ENCODE results near the gene SLC6A20. TPM values are rescaled to one million over a fixed set of nuclear protein-coding genes. Genes with fewer than 3 reads are reported as not detected.

SLC6A20 gene
- total RNA-seq, 1 donor from 2014 or later: 1.5 TPM

DNA sequence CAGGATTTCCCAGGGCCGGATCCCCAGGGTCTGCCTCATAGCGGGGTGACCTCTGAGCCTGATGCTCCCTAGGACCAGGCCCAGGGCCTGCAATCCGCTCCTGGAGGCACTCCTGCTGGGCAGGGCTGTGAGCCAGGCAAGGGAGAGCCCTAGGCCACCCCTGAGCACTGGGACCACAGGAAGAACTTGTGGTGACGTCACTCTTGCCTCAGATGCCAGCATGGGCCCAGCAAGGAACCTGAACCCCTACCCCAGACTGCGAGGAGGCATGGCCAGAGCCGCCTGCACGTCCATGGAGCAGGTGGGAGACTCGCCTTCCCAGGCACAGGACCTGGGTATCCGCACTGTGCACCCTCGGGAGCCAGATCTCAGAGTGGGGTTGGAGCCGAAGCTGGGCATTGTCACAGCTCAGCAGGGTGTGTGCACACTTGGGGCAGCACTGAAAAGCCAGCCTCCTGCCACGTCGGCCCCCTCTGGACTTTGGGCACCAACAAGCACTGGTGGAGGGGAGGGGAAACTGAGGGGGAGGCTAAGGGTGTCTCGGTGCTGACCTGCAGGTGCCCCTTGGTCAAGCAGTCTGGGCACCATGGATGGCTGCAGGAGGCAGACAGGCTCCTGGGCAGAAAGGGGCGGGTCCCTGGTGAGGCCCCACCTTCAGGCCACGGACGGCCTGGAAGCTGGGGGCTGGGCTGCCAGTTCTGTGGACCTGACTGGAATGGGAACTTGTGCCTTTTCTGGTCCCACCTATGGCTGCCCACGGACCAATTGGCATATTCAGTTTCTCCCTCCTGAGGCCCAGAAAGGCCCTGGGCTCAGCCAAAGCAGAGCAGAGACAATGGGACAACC, 49.3 kb downstream of the SLC6A20 start:
- TF ChIP-seq, protein P1, sequence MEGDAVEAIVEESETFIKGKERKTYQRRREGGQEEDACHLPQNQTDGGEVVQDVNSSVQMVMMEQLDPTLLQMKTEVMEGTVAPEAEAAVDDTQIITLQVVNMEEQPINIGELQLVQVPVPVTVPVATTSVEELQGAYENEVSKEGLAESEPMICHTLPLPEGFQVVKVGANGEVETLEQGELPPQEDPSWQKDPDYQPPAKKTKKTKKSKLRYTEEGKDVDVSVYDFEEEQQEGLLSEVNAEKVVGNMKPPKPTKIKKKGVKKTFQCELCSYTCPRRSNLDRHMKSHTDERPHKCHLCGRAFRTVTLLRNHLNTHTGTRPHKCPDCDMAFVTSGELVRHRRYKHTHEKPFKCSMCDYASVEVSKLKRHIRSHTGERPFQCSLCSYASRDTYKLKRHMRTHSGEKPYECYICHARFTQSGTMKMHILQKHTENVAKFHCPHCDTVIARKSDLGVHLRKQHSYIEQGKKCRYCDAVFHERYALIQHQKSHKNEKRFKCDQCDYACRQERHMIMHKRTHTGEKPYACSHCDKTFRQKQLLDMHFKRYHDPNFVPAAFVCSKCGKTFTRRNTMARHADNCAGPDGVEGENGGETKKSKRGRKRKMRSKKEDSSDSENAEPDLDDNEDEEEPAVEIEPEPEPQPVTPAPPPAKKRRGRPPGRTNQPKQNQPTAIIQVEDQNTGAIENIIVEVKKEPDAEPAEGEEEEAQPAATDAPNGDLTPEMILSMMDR (conservative IDR thresholded peaks at IDR 0.05): no peak
- H3K27ac Mint-ChIP-seq: no peak overlapping the region
- no peaks in the 10 kb centered on the region for H3K4me1 Mint-ChIP-seq (ENCODE audit: unreplicated experiment)
- H3K27me3 Mint-ChIP-seq: no peaks in the 10 kb centered on the region
- H3K4me3 Mint-ChIP-seq: no peak overlapping the region
- no peaks in the 10 kb centered on the region for H3K9me3 Mint-ChIP-seq
- H3K36me3 Mint-ChIP-seq: peaks cover 3% of the 10 kb centered on the region
- DNase-seq (ENCODE audit: extremely low spot score, unreplicated experiment): no peak

DNA sequence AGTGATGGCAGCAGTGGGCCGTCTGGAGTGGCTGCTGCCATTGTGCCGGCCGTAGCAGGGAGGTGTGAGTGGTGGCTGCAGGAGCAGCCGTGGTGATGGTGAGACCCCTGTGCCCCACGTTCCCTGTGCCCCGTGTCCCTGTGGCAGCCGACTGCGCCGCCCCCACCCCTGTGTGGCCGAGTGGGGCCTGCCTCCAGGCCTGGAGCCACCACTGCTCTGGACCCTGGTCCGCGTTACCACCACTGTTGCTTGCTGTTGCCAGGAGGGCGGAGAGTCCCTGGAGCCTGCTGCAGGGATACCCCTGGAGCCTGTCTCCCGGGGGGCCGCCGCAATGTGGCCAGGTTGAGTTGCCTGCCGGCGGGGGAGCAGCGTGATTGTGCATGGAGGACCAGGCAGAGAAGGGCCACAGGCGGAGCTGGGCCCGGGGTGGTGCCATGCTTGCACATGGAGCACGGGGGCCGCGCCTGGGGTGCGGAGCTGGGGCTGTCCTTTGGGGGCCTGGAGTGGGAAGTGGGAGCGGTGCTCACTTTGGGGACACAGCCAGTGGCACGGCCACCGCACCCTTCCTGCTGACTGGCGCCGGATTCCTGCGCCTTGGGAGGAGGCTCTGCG, 50.1 kb downstream of the SLC6A20 start:
- no peak overlapping the region for H3K27ac Mint-ChIP-seq
- no peak for DNase-seq (ENCODE audit: extremely low spot score, unreplicated experiment)
- peaks cover 6% of the 10 kb centered on the region for H3K36me3 Mint-ChIP-seq
- no peaks in the 10 kb centered on the region for H3K27me3 Mint-ChIP-seq
- no peaks in the 10 kb centered on the region for H3K4me1 Mint-ChIP-seq (ENCODE audit: unreplicated experiment)
- no peaks in the 10 kb centered on the region for H3K9me3 Mint-ChIP-seq
- no peak overlapping the region for H3K4me3 Mint-ChIP-seq
- TF ChIP-seq, protein P1 (conservative IDR thresholded peaks at IDR 0.05): no peak

DNA sequence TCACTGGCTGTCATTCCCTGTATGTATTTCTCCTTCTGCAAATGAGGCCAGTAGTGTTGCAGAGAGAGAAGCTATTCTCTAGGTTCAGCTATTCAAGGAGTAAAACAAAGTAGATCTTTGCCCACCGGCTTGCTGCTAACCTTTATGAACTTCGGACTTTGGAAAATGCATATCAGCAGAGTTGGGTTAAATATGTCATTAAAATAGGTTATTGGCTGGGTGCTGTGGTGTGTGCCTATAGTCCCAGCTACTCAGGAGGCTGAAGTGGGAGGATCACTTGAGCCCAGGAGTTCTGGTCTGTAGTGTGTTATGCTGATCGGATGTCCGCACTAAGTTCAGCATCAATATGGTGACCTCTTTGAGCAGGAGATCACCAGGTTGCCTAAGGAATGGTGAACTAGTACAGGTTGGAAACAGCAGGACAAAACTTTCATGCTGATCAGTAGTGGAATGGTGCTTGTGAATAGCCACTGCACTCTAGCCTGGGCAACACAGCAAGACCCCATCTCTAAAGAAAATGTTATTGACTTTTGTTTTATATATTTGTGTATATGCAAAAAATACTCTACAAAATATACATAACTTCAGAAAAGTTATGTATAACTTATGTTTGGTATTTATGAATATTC, 53.8 kb downstream of the SLC6A20 start:
- Mint-ChIP-seq H3K36me3 (peaks cover 25% of the 10 kb centered on the region), H3K4me1 (ENCODE audit: unreplicated experiment) (no peaks in the 10 kb centered on the region), H3K27ac (no peak overlapping the region), H3K4me3 (no peak overlapping the region), H3K27me3 (no peaks in the 10 kb centered on the region), H3K9me3 (no peaks in the 10 kb centered on the region)
- TF ChIP-seq, protein P1 (conservative IDR thresholded peaks at IDR 0.05): no peak
- DNase-seq (ENCODE audit: extremely low spot score, unreplicated experiment): no peak

DNA sequence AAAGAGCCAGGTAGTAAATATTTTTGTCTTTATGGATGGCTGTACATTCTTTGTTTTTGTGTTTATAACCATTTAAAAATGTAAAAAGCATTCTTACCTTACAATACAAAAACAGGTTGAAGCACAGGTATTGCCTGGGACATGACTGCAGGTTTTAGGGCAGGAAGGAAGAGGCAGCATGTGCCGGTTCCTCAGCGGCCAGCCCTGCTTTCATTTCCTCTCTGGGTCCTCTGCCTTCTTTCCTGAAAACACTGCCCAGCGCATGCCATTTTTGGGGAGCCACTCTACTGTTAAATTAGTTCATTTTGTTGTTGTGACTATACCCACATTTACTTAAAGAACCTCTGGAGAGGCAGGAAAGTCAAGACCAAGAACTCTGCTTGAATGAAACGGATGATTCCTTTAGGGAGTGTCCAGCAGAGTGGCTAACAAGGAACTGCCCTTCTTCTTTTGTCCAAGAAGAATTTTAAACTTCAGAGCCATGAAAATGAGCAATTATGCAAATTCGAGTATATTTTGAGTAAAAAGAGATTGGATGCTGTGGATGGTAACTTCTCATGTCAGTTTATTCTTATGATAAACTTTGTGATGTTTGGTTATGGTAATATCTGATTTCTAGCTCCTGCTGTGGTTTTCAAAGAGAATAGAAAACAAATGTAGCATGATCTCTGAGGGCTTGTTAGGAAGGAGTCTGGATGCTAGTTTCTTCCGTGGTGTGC, 54.4 kb downstream of the SLC6A20 start:
- Mint-ChIP-seq H3K27me3 (no peaks in the 10 kb centered on the region), H3K27ac (no peak overlapping the region), H3K9me3 (no peaks in the 10 kb centered on the region), H3K4me3 (no peak overlapping the region), H3K36me3 (peaks cover 25% of the 10 kb centered on the region), H3K4me1 (ENCODE audit: unreplicated experiment) (no peaks in the 10 kb centered on the region)
- TF ChIP-seq, protein P1 (conservative IDR thresholded peaks at IDR 0.05): no peak
- no peak for DNase-seq (ENCODE audit: extremely low spot score, unreplicated experiment)

DNA sequence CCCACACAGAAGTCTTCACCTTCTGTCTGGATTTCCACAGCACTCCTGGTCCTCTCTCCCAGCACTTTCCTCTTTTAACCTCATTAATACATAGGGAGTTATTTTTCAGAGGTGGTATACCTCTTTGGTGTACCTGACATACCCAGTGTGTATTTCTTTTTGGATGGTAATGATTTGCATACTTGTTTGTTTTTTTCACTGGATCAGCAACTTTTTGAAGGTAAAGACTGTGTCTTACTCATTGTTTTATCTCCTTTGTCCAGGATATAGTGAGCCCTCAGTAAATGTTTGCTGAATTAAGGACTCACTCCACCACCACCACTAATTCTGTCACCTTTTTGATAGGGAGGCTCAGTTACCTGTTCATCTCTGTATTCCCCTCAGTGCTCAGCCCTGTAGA, 55.1 kb downstream of the SLC6A20 start:
- Mint-ChIP-seq H3K27me3 (no peaks in the 10 kb centered on the region), H3K9me3 (no peaks in the 10 kb centered on the region), H3K4me1 (ENCODE audit: unreplicated experiment) (no peaks in the 10 kb centered on the region), H3K4me3 (no peak overlapping the region), H3K36me3 (peaks cover 25% of the 10 kb centered on the region), H3K27ac (no peak overlapping the region)
- DNase-seq (ENCODE audit: extremely low spot score, unreplicated experiment): no peak
- TF ChIP-seq, protein P1 (conservative IDR thresholded peaks at IDR 0.05): no peak

All from type B pancreatic cell (in vitro differentiated cells).